ENCODE data around the gene TNPO3.
"Not testable (repeated sequence)": the region's sequence is repeated elsewhere in the genome, so short reads cannot be mapped to it uniquely, and the experiment has no call there.

TNPO3 gene

GRCh38 chr7:129078455-129078854 is 23.5 kb upstream of the TNPO3 start:
- Mint-ChIP-seq H3K27ac (no peak overlapping the region), H3K27me3 (peaks cover 4% of the 10 kb centered on the region), H3K4me3 (no peak overlapping the region), H3K4me1 (no peaks in the 10 kb centered on the region), H3K9me3 (no peaks in the 10 kb centered on the region), H3K36me3 (ENCODE audit: low read depth) (no peaks in the 10 kb centered on the region)
- no peak for ATAC-seq
- DNase-seq = no peak

- no peak for ATAC-seq
- Mint-ChIP-seq H3K9me3 (no peaks in the 10 kb centered on the region), H3K4me3 (no peak overlapping the region), H3K27ac (no peak overlapping the region), H3K36me3 (ENCODE audit: low read depth) (no peaks in the 10 kb centered on the region), H3K27me3 (peaks cover 4% of the 10 kb centered on the region), H3K4me1 (peaks cover 6% of the 10 kb centered on the region)
- no peak for DNase-seq
Observed at GRCh38 chr7:129076886-129077285, 22.0 kb upstream of the TNPO3 start.

GRCh38 chr7:129074994-129075393 is 20.1 kb upstream of the TNPO3 start:
- no peaks in the 10 kb centered on the region for H3K36me3 Mint-ChIP-seq (ENCODE audit: low read depth)
- ATAC-seq (no peak), DNase-seq (no peak)
- peaks cover 6% of the 10 kb centered on the region for H3K27me3 Mint-ChIP-seq
- no peak overlapping the region for H3K27ac Mint-ChIP-seq
- no peaks in the 10 kb centered on the region for H3K9me3 Mint-ChIP-seq
- H3K4me3 Mint-ChIP-seq = no peak overlapping the region
- peaks cover 6% of the 10 kb centered on the region for H3K4me1 Mint-ChIP-seq

GRCh38 chr7:129074361-129074871 is 19.5 kb upstream of the TNPO3 start:
- peaks cover 6% of the 10 kb centered on the region for H3K4me1 Mint-ChIP-seq
- no peaks in the 10 kb centered on the region for H3K9me3 Mint-ChIP-seq
- H3K4me3 Mint-ChIP-seq = no peak overlapping the region
- ATAC-seq = no peak
- DNase-seq = no peak
- peaks cover 11% of the 10 kb centered on the region for H3K27me3 Mint-ChIP-seq
- no peaks in the 10 kb centered on the region for H3K36me3 Mint-ChIP-seq (ENCODE audit: low read depth)
- no peak overlapping the region for H3K27ac Mint-ChIP-seq

- ATAC-seq = no peak
- Mint-ChIP-seq H3K36me3 (ENCODE audit: low read depth) (no peaks in the 10 kb centered on the region), H3K4me3 (no peak overlapping the region), H3K9me3 (no peaks in the 10 kb centered on the region), H3K27me3 (peaks cover 9% of the 10 kb centered on the region), H3K4me1 (peaks cover 6% of the 10 kb centered on the region), H3K27ac (no peak overlapping the region)
- DNase-seq = no peak
Observed at GRCh38 chr7:129073738-129074137, 18.8 kb upstream of the TNPO3 start.

- ATAC-seq (no peak), DNase-seq (no peak)
- Mint-ChIP-seq H3K27me3 (peaks cover 9% of the 10 kb centered on the region), H3K27ac (no peak overlapping the region), H3K4me1 (peaks cover 6% of the 10 kb centered on the region), H3K9me3 (no peaks in the 10 kb centered on the region), H3K4me3 (no peak overlapping the region), H3K36me3 (ENCODE audit: low read depth) (no peaks in the 10 kb centered on the region)
Observed at GRCh38 chr7:129073204-129073603, 18.3 kb upstream of the TNPO3 start.

- Mint-ChIP-seq H3K4me3 (no peak overlapping the region), H3K36me3 (ENCODE audit: low read depth) (no peaks in the 10 kb centered on the region), H3K4me1 (peaks cover 6% of the 10 kb centered on the region), H3K9me3 (no peaks in the 10 kb centered on the region), H3K27ac (no peak overlapping the region), H3K27me3 (peaks cover 9% of the 10 kb centered on the region)
- DNase-seq (no peak), ATAC-seq (peak; percentile 33)
Observed at GRCh38 chr7:129072479-129073011, 17.6 kb upstream of the TNPO3 start.

GRCh38 chr7:129069021-129069420 is 14.1 kb upstream of the TNPO3 start:
- Mint-ChIP-seq H3K36me3 (ENCODE audit: low read depth) (no peaks in the 10 kb centered on the region), H3K4me1 (peaks cover 6% of the 10 kb centered on the region), H3K4me3 (no peak overlapping the region), H3K27ac (no peak overlapping the region), H3K9me3 (no peaks in the 10 kb centered on the region), H3K27me3 (peaks cover 9% of the 10 kb centered on the region)
- no peak for DNase-seq
- ATAC-seq = no peak

GRCh38 chr7:129067943-129068548 is 13.1 kb upstream of the TNPO3 start:
- Mint-ChIP-seq H3K4me1 (peaks cover 6% of the 10 kb centered on the region), H3K4me3 (no peak overlapping the region), H3K27me3 (peaks cover 9% of the 10 kb centered on the region), H3K36me3 (ENCODE audit: low read depth) (no peaks in the 10 kb centered on the region), H3K27ac (no peak overlapping the region), H3K9me3 (no peaks in the 10 kb centered on the region)
- ATAC-seq (no peak), DNase-seq (no peak)

GRCh38 chr7:129067132-129067561 is 12.2 kb upstream of the TNPO3 start:
- H3K4me3 Mint-ChIP-seq; H3K27me3 Mint-ChIP-seq; H3K27ac Mint-ChIP-seq; H3K36me3 Mint-ChIP-seq (ENCODE audit: low read depth); ATAC-seq; H3K9me3 Mint-ChIP-seq; DNase-seq; H3K4me1 Mint-ChIP-seq: not testable (repeated sequence)

GRCh38 chr7:129066290-129067131 is 11.6 kb upstream of the TNPO3 start:
- Mint-ChIP-seq H3K4me1 (no peaks in the 10 kb centered on the region), H3K27me3 (peaks cover 9% of the 10 kb centered on the region), H3K27ac (no peak overlapping the region), H3K36me3 (ENCODE audit: low read depth) (no peaks in the 10 kb centered on the region), H3K4me3 (no peak overlapping the region), H3K9me3 (peaks cover 4% of the 10 kb centered on the region)
- ATAC-seq (no peak), DNase-seq (no peak)

GRCh38 chr7:129055861-129056464 is 1.1 kb upstream of the TNPO3 start:
- ATAC-seq = no peak
- Mint-ChIP-seq H3K4me3 (peak overlapping the region; percentile 100), H3K9me3 (no peaks in the 10 kb centered on the region), H3K4me1 (peaks cover 28% of the 10 kb centered on the region), H3K27me3 (peaks cover 5% of the 10 kb centered on the region), H3K36me3 (ENCODE audit: low read depth) (peaks cover 3% of the 10 kb centered on the region), H3K27ac (no peak overlapping the region)
- no peak for DNase-seq

GRCh38 chr7:129055294-129055816 is 444 bp upstream of the TNPO3 start:
- Mint-ChIP-seq H3K4me1 (peaks cover 33% of the 10 kb centered on the region), H3K27me3 (peaks cover 5% of the 10 kb centered on the region), H3K36me3 (ENCODE audit: low read depth) (peaks cover 9% of the 10 kb centered on the region), H3K4me3 (peak overlapping the region; percentile 100), H3K9me3 (no peaks in the 10 kb centered on the region), H3K27ac (peak overlapping the region; percentile 100)
- DNase-seq (no peak), ATAC-seq (peak; percentile 8)

- H3K27ac Mint-ChIP-seq = peak overlapping the region; percentile 100
- H3K4me3 Mint-ChIP-seq = peak overlapping the region; percentile 100
- peaks cover 17% of the 10 kb centered on the region for H3K36me3 Mint-ChIP-seq (ENCODE audit: low read depth)
- no peak for ATAC-seq
- no peak for DNase-seq
- peaks cover 42% of the 10 kb centered on the region for H3K4me1 Mint-ChIP-seq
- no peaks in the 10 kb centered on the region for H3K27me3 Mint-ChIP-seq
- H3K9me3 Mint-ChIP-seq = no peaks in the 10 kb centered on the region
Observed at GRCh38 chr7:129053938-129054437, 923 bp downstream of the TNPO3 start.

Data from activated naive CD8-positive, alpha-beta T cell treated with anti-CD3 and anti-CD28 coated beads, Interleukin-2, amount 50 U/mL, for 24 hours (primary cell).